GM19452 (cell line): ENCODE data around the gene CCDC142.

Experiments used
- ATAC-seq: cut with Tn5 transposase; IDR thresholded peaks from one replicate; pipeline ENCODE4 v1.9.1; 2021; ENCODE audit not compliant: unreplicated experiment

CCDC142 gene

DNA sequence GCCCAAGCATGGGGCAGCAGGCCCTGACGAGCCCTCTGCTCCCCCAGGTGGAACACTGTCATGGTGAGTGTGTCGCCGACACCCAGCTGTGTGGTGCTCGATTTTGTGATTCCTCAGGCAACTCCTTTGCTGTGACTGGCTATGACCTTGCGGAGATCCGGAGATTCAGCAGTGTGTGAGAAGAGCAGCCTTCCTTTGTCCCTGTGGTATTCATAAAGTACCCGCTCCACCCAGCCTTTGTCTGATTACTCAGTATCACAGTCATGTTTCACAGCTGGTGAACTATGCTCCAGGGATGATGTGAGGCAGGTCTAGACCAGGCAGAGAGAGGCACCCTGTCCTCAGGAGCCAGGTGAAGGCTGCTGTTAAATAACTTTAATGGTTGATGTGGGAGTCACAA, 57.3 kb downstream of the CCDC142 start:
- no peak for ATAC-seq

DNA sequence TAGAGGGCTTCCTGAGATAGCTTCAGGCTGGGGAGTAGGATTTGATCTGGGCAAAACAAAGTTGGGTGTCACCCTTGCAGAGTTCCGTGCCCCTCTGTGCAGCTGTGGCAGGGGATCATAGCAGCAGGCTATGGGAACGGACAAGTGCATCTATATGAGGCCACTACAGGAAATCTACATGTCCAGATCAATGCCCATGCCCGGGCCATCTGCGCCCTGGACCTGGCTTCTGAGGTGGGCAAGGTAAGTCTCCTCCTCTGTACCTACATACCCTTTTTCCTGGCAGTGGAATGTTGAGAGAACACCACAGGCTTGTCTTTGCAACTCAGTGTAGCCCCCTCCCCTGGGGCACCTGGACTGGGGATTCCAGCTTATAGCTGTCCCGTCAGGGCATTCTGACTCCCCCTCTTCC, 57.8 kb downstream of the CCDC142 start:
- no peak for ATAC-seq

DNA sequence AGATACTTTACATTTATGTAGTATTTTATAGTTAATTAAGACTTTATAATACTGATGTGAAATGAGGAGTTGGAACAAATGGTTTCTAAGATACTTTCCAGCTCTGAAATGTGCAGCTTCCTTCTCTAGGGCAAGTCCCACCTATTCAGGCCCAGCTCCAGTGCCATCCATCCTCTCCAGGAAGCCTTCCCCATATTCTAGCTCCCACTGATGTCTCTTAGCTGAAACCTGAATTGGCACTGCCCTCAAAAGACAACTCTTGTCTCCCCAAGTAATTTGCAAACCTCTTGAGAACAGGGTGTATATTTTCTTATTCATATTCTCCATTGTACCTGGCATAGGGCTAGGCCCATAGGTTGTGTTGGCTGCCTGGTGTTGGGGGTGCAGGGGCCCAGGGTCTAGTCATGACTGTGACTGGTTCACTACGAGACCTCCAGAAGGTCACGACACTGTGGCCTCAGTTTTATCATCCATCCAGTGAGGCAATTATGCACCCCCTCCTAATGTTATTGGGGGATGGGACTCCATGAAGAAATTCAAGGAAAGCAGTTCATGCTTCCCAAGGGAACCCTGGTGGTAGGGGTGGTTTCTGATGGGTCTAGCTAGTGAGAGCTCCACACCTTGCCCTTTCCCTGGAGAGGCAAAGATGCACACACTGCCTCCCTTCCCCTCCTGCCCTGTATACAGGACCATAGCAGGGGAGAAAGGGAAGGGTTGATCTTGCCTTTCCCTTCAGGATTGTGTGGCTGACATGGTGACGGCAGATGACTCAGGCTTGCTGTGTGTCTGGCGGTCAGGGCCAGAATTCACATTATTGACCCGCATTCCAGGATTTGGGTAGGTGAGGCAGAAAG, 58.4 kb downstream of the CCDC142 start:
- no peak for ATAC-seq
